ENCODE data around the gene TENT4A. TPM values are rescaled to one million over a fixed set of nuclear protein-coding genes. Genes with fewer than 3 reads are reported as not detected.

TENT4A gene
- total and polyA plus RNA-seq, 2 of the 13 experiments (the other 11 are each of a cell fraction or from before 2014, with no cell fraction given): 6.3 to 13.3 TPM

- TF ChIP-seq ZSCAN5A (CRISPR knock-in tag; IDR thresholded peaks at IDR 0.05; ENCODE audit: borderline replicate concordance) (no peak), MZF1 (CRISPR knock-in tag; IDR thresholded peaks at IDR 0.05; ENCODE audit: borderline replicate concordance) (no peak), ISL2 (CRISPR knock-in tag; IDR thresholded peaks at IDR 0.05) (no peak), SNRNP70 (IDR thresholded peaks at IDR 0.05; ENCODE audit: low read depth, low read length) (no peak)
Observed at GRCh38 chr5:6720561-6720921, 7.3 kb downstream of the TENT4A start (continued).

GRCh38 chr5:6721442-6721841 lies 8.2 kb downstream of the TENT4A start:
- H3K9me3 ChIP-seq (ENCODE audit: low read length): no peaks in the 10 kb centered on the region
- peaks cover 6 to 57% of the 10 kb centered on the region in 2 experiments; a peak in 4 of 5 replicates for H3K36me3 ChIP-seq (replicated peaks in 1 of 2; ENCODE audit: control insufficient read depth in 1 of 2, insufficient read depth in 2 of 2, low read length in 2 of 2)
- no peak overlapping the region for H2AFZ ChIP-seq (ENCODE audit: low read length)
- in situ Hi-C loops (cut with HindIII; ENCODE audit: extremely low pct_ligation_motif_present, low pct_unique_long_range_greater_than_20kb): no loop called here
- peak; percentile 60 for ATAC-seq
- DNase-seq (ENCODE audit: low spot score): no peak
- no peak overlapping the region for H3K9ac ChIP-seq (ENCODE audit: insufficient read depth, low read depth, low read length)
- no peak for FAIRE-seq
- H3K27me3 ChIP-seq (ENCODE audit: control insufficient read depth in 1 of 2, insufficient read depth in 2 of 2, low read length in 2 of 2): no peaks in the 10 kb centered on the region
- peaks cover 96% of the 10 kb centered on the region for H3K79me2 ChIP-seq (ENCODE audit: insufficient read depth, low read length)
- H4K20me1 ChIP-seq (ENCODE audit: insufficient read depth, low read length): peaks cover 73% of the 10 kb centered on the region
- 61% methylated on average over 4 of the region's 4 CpGs for WGBS (ENCODE audit: low lambda C conversion rate)
- H3K4me2 ChIP-seq (ENCODE audit: low read depth, low read length): no peak overlapping the region
- peaks cover 43% of the 10 kb centered on the region for H3K4me1 ChIP-seq (ENCODE audit: insufficient read depth, low read length)
- no TSS peak for BruUV-seq (replicated peaks)
- intact Hi-C loops (cut with micrococcal nuclease; ENCODE audit: unreplicated experiment): no loop called here
- no peak overlapping the region for H3K4me3 ChIP-seq (replicated peaks in 1 of 3; ENCODE audit: insufficient read depth in 1 of 3, low read depth in 2 of 3, low read length in 3 of 3)
- TF ChIP-seq SRSF4 (IDR thresholded peaks at IDR 0.05; ENCODE audit: low read depth, low read length, poor library complexity, severe bottlenecking): no peak
- TF ChIP-seq ARNTL (CRISPR knock-in tag; IDR thresholded peaks at IDR 0.05): no peak
- no peak for TF ChIP-seq HOXA5 (CRISPR knock-in tag; IDR thresholded peaks at IDR 0.05)
- no peak for TF ChIP-seq ZNF317 (CRISPR knock-in tag; IDR thresholded peaks at IDR 0.05)
- TF ChIP-seq HNRNPK (IDR thresholded peaks at IDR 0.05; ENCODE audit: low read depth, low read length, poor library complexity, severe bottlenecking): no peak
- no peak for TF ChIP-seq ZNF616 (CRISPR knock-in tag; IDR thresholded peaks at IDR 0.05; ENCODE audit: low read depth)
- no peak for TF ChIP-seq U2AF2 (IDR thresholded peaks at IDR 0.05; ENCODE audit: low read depth, low read length)
- peak; percentile 15; the same call in 1 of the 2 replicates for TF ChIP-seq CTCF (CRISPR knock-in tag; IDR thresholded peaks at IDR 0.05)
- H3K27ac ChIP-seq (ENCODE audit: extremely low read length, insufficient read depth, low read length): no peak overlapping the region
- POLR2A ChIA-PET: no interaction called here
- CTCF ChIA-PET (ENCODE audit: low intra/inter-chr PET ratio, low total read pairs): no interaction called here

Measured in HepG2 (cell line).